ENCODE data around the gene C1orf87.
"Not testable (repeated sequence)": the region's sequence is repeated elsewhere in the genome, so short reads cannot be mapped to it uniquely, and the experiment has no call there.

GRCh38 chr1:59969542-59970175 is 103.9 kb downstream of the C1orf87 start:
- TF ChIP-seq, protein P1, sequence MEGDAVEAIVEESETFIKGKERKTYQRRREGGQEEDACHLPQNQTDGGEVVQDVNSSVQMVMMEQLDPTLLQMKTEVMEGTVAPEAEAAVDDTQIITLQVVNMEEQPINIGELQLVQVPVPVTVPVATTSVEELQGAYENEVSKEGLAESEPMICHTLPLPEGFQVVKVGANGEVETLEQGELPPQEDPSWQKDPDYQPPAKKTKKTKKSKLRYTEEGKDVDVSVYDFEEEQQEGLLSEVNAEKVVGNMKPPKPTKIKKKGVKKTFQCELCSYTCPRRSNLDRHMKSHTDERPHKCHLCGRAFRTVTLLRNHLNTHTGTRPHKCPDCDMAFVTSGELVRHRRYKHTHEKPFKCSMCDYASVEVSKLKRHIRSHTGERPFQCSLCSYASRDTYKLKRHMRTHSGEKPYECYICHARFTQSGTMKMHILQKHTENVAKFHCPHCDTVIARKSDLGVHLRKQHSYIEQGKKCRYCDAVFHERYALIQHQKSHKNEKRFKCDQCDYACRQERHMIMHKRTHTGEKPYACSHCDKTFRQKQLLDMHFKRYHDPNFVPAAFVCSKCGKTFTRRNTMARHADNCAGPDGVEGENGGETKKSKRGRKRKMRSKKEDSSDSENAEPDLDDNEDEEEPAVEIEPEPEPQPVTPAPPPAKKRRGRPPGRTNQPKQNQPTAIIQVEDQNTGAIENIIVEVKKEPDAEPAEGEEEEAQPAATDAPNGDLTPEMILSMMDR (conservative IDR thresholded peaks at IDR 0.05; ENCODE audit: low read depth, low read length): not testable (repeated sequence)
- TF ChIP-seq EZH2 (IDR thresholded peaks at IDR 0.05; ENCODE audit: low read length, unreplicated experiment); EZH2phosphoT487 (IDR thresholded peaks at IDR 0.05; ENCODE audit: borderline replicate concordance, low read length): not testable (repeated sequence)
